Stimulated activated CD4-positive, alpha-beta T cell treated with anti-CD3 and anti-CD28 coated beads, Interleukin-15, amount 100 ng/mL, for 1 hour (primary cell): ENCODE data around the gene RBM23.

ENCODE experiments used
- DNase-seq, 2 donors: peaks; one replicate each; pipeline ENCODE4 v3.0.0-alpha.2; 2020; ENCODE audit warnings: low read depth in 1 of 2, low spot score in 1 of 2

RBM23 gene

GRCh38 chr14:22886500-22887259 is 32.3 kb downstream of the RBM23 start:
- DNase-seq = peak; percentile 55 to 60

DNA sequence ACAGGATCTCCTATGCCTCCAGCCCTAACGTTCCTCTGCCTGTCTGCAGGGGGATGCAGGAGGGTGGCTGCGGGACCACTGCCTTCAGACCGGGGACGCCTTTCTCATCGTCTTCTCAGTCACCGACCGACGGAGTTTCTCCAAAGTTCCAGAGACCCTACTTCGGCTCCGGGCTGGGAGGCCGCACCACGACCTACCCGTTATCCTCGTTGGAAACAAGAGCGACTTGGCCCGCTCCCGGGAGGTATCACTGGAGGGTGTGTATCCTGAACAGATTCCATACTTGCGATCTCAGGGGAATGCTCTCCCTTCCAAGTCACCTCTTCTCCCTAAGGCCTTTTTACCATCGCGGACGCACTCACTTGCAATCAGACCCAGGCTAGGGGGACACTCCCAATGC is 33.0 kb downstream of the RBM23 start:
- DNase-seq = no peak

DNA sequence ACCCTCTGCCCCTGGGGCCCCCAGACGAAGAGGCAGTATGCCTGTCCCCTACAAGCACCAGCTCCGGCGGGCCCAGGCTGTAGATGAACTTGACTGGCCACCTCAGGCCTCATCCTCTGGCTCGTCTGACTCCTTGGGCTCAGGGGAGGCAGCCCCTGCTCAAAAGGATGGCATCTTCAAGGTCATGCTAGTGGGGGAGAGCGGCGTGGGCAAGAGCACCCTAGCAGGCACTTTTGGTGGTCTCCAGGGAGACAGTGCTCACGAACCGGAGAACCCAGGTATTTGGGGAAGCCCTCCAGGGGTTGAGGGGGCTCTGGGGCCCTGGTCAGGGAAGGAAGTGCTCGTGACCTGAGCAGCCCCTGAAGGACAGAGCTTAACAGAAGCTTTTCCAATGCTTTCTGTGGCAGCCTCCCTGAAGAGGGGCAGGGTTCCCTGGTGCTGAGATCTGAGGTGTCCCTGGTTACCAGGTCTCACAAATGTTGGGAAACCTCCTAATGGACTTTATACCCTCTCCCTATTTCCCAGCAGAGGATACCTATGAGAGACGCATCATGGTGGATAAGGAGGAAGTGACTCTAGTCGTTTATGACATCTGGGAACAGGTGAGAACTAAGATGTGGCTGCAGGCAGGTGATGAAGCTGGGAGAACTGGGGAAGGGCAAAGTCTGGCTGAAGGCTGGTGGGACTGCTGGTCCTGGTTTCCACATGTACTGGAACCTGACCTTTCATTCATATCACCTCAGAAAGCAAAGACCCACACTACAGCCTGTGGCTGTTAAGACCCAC is 34.0 kb downstream of the RBM23 start:
- no peak for DNase-seq

DNA sequence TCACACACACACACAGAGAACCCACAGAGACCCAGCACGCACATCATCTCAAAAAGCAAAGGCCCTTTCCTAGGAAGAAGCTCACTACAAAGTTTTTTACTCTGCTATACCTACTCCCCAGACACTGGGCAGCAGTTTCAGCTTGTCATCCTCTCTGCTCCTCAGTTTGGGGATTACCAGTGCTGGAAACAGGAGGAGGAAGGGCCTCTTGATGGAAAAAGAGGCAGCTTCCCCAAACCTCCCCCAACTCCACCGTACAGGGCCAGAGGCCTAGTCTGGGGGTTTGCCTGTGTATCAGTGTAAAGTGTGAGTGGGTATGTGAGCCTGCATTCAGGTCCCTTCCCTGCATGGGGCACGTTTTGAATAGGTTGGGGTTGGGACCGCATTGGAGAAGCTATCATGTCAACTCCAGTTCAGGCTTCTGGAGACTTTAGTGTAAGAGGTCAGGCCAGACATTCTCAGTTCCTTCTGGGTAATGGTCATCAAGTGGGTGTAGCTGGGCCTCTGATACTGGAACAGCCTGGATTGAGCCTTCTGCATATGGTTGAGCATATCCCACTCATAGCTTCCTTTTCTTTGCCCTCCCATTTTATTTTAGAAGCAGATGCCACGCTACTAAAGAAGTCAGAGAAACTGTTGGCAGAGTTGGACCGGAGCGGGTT is 34.7 kb downstream of the RBM23 start:
- DNase-seq = no peak

- DNase-seq = no peak
Observed at GRCh38 chr14:22883173-22883976, 35.6 kb downstream of the RBM23 start, which contains the start of gene REM2. Gene REM2, plus strand, starts transcription at chr14:22883222. Its CDS starts 66 bp downstream, at chr14:22883288.

DNA sequence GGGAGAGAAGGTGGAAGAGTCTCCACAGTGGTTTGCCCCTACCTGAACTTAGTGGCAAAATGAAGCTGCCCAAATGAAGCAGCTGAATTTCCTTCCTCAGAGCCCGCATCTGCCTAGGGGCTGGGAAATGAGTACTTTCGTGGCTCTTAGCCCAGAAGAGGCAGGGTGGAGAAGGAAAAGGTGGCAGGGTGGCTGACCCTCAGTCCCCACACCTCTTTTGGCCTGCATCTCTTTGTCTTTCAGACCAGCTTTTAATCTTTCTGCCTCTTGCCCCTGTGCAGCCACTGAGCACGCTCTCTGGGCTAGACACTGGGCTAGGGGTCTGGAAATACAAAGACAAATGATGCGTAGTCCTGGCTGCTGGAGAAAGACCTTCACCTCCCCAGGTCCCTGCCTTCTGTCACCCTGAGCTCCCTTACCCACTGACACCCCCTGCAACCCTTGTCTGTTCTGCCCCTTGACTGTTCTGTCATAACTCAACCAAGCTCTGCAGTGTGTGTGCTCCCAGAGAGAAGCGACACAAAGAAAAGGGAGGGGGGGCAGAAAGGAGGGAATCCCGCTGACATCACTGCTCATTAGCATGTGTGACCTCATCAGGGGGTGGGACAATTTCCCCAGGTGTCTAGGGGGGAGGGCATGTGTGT is 36.3 kb downstream of the RBM23 start:
- no peak for DNase-seq

DNA sequence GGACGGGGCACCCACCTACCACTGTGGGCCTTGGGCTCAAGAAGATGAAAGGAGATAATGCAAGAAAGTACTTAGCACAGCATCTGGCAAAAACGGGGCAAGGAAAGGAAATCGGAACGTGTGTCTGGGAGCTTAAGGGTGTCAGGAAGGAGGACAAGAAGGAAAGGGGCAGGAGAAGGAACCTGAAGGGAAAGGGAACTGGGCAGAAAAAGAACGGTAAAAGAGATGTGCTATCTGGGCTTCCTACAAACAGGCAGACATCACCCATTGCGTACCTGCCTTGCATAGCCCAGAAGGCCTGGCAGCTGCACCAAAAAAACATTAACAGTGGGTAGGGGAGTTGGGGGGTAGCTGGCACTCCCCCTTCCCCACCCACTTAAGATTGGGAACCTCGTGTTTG is 36.9 kb downstream of the RBM23 start:
- no peak for DNase-seq

- DNase-seq = no peak
Observed at GRCh38 chr14:22878271-22879246, 40.4 kb downstream of the RBM23 start.

DNA sequence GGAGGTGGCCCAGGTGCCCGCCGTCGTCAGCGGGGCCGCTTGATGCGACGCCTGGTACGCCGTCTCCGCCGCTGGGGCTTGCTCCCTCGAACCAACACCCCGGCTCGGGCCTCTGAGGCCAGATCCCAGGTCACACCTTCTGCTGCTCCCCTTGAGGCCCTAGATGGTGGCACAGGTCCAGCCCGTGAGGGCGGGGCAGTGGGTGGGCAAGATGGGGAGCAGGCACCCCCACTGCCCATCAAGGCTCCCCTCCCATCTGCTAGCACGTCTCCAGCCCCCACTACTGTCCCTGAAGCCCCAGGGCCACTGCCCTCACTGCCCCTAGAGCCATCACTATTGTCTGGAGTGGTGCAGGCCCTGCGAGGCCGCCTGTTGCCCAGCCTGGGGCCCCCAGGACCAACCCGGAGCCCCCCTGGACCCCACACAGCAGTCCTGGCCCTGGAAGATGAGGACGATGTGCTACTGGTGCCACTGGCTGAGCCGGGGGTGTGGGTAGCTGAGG is 41.9 kb downstream of the RBM23 start:
- DNase-seq = no peak

DNA sequence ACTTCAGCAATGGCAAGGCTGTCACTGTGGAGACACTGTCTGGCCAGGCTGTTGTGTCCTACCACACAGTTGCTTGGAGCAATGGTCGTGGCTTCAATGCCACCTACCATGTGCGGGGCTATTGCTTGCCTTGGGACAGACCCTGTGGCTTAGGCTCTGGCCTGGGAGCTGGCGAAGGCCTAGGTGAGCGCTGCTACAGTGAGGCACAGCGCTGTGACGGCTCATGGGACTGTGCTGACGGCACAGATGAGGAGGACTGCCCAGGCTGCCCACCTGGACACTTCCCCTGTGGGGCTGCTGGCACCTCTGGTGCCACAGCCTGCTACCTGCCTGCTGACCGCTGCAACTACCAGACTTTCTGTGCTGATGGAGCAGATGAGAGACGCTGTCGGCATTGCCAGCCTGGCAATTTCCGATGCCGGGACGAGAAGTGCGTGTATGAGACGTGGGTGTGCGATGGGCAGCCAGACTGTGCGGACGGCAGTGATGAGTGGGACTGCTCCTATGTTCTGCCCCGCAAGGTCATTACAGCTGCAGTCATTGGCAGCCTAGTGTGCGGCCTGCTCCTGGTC is 43.1 kb downstream of the RBM23 start:
- no peak for DNase-seq

DNA sequence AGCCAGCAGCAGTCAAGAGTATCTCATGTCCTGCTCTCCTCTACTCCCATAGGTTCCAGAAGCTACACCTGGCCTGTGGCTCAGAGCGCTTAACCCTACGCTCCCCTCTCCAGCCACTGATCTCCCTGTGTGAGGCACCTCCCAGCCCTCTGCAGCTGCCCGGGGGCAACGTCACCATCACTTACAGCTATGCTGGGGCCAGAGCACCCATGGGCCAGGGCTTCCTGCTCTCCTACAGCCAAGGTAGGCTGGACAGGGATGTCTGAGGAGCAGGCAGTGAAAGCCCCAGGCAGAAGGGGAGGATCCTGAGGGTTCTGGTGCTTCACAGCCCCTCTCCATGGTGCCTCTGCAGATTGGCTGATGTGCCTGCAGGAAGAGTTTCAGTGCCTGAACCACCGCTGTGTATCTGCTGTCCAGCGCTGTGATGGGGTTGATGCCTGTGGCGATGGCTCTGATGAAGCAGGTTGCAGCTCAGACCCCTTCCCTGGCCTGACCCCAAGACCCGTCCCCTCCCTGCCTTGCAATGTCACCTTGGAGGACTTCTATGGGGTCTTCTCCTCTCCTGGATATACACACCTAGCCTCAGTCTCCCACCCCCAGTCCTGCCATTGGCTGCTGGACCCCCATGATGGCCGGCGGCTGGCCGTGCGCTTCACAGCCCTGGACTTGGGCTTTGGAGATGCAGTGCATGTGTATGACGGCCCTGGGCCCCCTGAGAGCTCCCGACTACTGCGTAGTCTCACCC is 43.8 kb downstream of the RBM23 start:
- no peak for DNase-seq

DNA sequence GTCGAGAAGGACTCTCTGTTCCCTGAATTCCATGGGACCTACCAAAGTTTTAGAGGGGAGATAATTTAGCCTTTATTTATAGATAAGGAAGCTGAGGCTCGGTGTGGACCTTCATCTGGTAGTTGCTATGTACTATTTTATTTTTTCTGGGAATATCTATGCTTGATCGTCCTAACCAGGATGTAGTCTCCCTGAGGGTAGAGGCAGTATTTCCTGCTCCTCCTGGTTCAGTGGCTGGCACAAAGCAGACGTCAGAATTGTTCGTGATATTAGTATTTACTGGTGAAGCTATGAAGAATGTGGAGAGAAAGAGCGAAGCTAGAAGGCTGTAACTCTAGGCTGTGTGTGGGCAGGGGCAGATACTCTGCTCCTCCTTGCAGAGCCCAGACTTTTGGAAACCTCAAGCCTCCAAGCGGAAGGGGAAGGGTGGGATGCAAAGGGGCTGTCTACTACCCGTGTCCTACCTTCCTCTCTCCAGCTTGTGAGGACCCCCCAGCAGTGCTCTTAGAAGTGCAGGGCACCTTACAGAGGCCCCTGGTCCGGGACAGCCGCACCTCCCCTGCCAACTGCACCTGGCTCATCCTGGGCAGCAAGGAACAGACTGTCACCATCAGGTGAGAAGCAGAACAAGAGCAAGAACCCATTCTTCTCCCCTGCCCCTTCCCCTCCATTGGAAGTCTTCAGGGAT is 46.0 kb downstream of the RBM23 start:
- no peak for DNase-seq

- DNase-seq = peak; percentile 39 to 54
Observed at GRCh38 chr14:22872033-22872832, 46.7 kb downstream of the RBM23 start.

DNA sequence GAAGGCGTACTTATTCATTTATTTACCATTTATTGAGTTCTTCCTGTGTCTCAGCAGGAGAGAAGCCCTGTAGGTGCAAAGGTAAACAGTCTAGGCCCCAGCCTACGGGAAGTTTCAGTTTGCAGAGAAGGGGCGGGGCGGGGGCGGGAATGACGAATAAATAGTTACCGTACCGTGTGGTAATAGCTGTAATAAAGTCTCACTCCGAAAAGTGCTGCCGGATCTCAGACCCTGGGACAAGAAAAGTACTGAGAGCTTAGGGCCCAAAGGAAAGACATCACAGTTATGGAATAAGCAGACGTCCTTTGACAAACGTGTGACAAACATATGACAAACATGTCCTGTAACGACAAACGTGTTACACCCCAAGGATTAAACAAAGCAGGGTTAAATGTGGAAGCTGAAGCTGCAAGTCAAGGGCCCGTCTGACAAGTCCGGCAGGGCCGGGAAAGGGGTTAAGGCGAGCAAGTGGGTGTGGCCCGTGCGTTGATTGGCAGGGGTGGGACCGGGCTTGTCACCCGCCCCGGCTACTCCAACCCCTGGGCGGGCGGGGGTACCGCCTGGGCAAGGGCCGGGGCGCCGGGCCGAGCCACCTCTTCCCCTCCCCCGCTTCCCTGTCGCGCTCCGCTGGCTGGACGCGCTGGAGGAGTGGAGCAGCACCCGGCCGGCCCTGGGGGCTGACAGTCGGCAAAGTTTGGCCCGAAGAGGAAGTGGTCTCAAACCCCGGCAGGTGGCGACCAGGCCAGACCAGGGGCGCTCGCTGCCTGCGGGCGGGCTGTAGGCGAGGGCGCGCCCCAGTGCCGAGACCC is 47.5 kb downstream of the RBM23 start, which contains the start of gene LRP10:
LRP10 (plus strand) TSS at position 517 of the 809 bp plus-strand sequence. CDS start 564 bp downstream, outside the sequence.
- peak; percentile 54 to 62 for DNase-seq

GRCh38 chr14:22870811-22871223 is 48.1 kb downstream of the RBM23 start:
- no peak for DNase-seq

- DNase-seq = no peak
Observed at GRCh38 chr14:22866874-22867273, 52.1 kb downstream of the RBM23 start.
